Uterus (tissue), 4 donors: Measurements from ENCODE around the gene FXYD4. TPM values are rescaled to one million over a fixed set of nuclear protein-coding genes. Genes with fewer than 3 reads are reported as not detected.

Experiments used
- DNase-seq, 2 donors: peaks; one replicate each; pipeline ENCODE4 v3.0.0-alpha.2; 2019 to 2020
- H3K27ac ChIP-seq, 2 donors: fragments of 200-600 bp; sonication (generic); 1 replicate in 1 of 2; 2 replicates in 1 of 2; pipeline ENCODE4 v1.5.1; 2016 to 2018
- H3K27me3 ChIP-seq, 2 donors: fragments of 200-600 bp; sonication (generic); one replicate each; pipeline ENCODE4 v1.5.1; 2018 to 2019; ENCODE audit warnings: control low read depth in 1 of 2
- H3K36me3 ChIP-seq, 2 donors: fragments of 200-600 bp; sonication (generic); one replicate each; pipeline ENCODE4 v1.5.1; 2019; ENCODE audit warnings: control low read depth in 1 of 2
- H3K4me1 ChIP-seq, 2 donors: fragments of 200-600 bp; sonication (generic); one replicate each; pipeline ENCODE4 v1.5.1; 2018 to 2019; ENCODE audit warnings: control low read depth in 1 of 2
- H3K4me3 ChIP-seq, 2 donors: fragments of 200-600 bp; sonication (generic); 1 replicate in 1 of 2; 2 replicates in 1 of 2; pipeline ENCODE4 v1.5.1; 2018 to 2019; ENCODE audit warnings: mild to moderate bottlenecking in 1 of 2
- H3K9me3 ChIP-seq, 2 donors: fragments of 200-600 bp; sonication (generic); one replicate each; pipeline ENCODE4 v1.5.1; 2019; ENCODE audit warnings: control low read depth in 1 of 2
- CTCF ChIP-seq, 4 experiments: fragments of 200-600 bp in 2 of 4; fragments of 450-650 bp in 2 of 4; sonication (generic) in 2 of 4; IDR thresholded peaks; one replicate each; pipeline ENCODE4 v1.5.1; 2016 to 2019; ENCODE audit warnings: antibody characterized with exemption in 4 of 4, mild to moderate bottlenecking in 2 of 4, moderate library complexity in 1 of 4
- POLR2A ChIP-seq, 2 donors: fragments of 450-650 bp; IDR thresholded peaks; one replicate each; pipeline ENCODE4 v1.6.1; 2016; ENCODE audit warnings: antibody characterized with exemption in 2 of 2, mild to moderate bottlenecking in 1 of 2, moderate library complexity in 1 of 2
- intact Hi-C: fragments of 100-400 bp; cut with DNase I; formaldehyde crosslinking; loops from one replicate; pipeline ENCODE4 v1.15.1; 2023; ENCODE audit warnings: low total_unique reads
- total RNA-seq, 4 donors: library from RNA; depleted of rRNA in 3 of 4; stranded (reverse); fragments of >200 nt in 3 of 4; gene quantifications; one replicate each; pipeline versions ENCODE4 v1.1.0 to v1.2.4, GENCODE V29; 2014 to 2023
- donor health status: DM: yes; HTN: yes; CAD: no.

The FXYD4 gene
- total RNA-seq, 4 donors from 2014 or later, result not detected

- H3K27me3 ChIP-seq, result peaks cover 0 to 3% of the 10 kb centered on the region in 2 donors
- intact Hi-C loops, result no loop called here
- H3K4me1 ChIP-seq, result no peaks in the 10 kb centered on the region
- peak; percentile 65 to 72 (median 68) for TF ChIP-seq CTCF (IDR thresholded peaks at IDR 0.05)
- no peak for TF ChIP-seq POLR2A (IDR thresholded peaks at IDR 0.05)
- H3K4me3 ChIP-seq, result no peak overlapping the region
- DNase-seq, result peak; percentile 70 to 72
- no peaks in the 10 kb centered on the region for H3K36me3 ChIP-seq
- no peaks in the 10 kb centered on the region for H3K9me3 ChIP-seq
- H3K27ac ChIP-seq, result no peak overlapping the region
Measured at GRCh38 chr10:43348511-43349312, 22.7 kb upstream of the FXYD4 start.

- no peak for DNase-seq
- Histone ChIP-seq H3K27me3 (peaks cover 0 to 3% of the 10 kb centered on the region in 2 donors), H3K36me3 (no peaks in the 10 kb centered on the region), H3K9me3 (no peaks in the 10 kb centered on the region), H3K27ac (no peak overlapping the region), H3K4me3 (no peak overlapping the region), H3K4me1 (no peaks in the 10 kb centered on the region)
- TF ChIP-seq POLR2A (IDR thresholded peaks at IDR 0.05) (no peak), CTCF (IDR thresholded peaks at IDR 0.05) (no peak)
- intact Hi-C loops, result no loop called here
Measured at GRCh38 chr10:43350156-43350555, 21.3 kb upstream of the FXYD4 start.

GRCh38 chr10:43350686-43351085 is 20.8 kb upstream of the FXYD4 start:
- TF ChIP-seq CTCF (IDR thresholded peaks at IDR 0.05), result no peak
- TF ChIP-seq POLR2A (IDR thresholded peaks at IDR 0.05), result no peak
- DNase-seq, result no peak
- Histone ChIP-seq H3K27me3 (peaks cover 0 to 3% of the 10 kb centered on the region in 2 donors), H3K9me3 (no peaks in the 10 kb centered on the region), H3K36me3 (no peaks in the 10 kb centered on the region), H3K27ac (no peak overlapping the region), H3K4me1 (no peaks in the 10 kb centered on the region), H3K4me3 (no peak overlapping the region)
- intact Hi-C loops, result no loop called here

GRCh38 chr10:43351301-43351700 is 20.1 kb upstream of the FXYD4 start:
- Histone ChIP-seq H3K27me3 (peaks cover 0 to 3% of the 10 kb centered on the region in 2 donors), H3K4me3 (no peak overlapping the region), H3K4me1 (no peaks in the 10 kb centered on the region), H3K9me3 (no peaks in the 10 kb centered on the region), H3K27ac (no peak overlapping the region), H3K36me3 (no peaks in the 10 kb centered on the region)
- TF ChIP-seq CTCF (IDR thresholded peaks at IDR 0.05), result no peak
- DNase-seq, result no peak
- intact Hi-C loops, result no loop called here

GRCh38 chr10:43352951-43353350 is 18.5 kb upstream of the FXYD4 start:
- no peak for DNase-seq
- H3K27me3 ChIP-seq, result peaks cover 0 to 3% of the 10 kb centered on the region in 2 donors
- H3K4me1 ChIP-seq, result no peaks in the 10 kb centered on the region
- H3K36me3 ChIP-seq, result no peaks in the 10 kb centered on the region
- H3K4me3 ChIP-seq, result no peak overlapping the region
- intact Hi-C loops, result no loop called here
- H3K27ac ChIP-seq, result no peak overlapping the region
- no peak for TF ChIP-seq CTCF (IDR thresholded peaks at IDR 0.05)
- TF ChIP-seq POLR2A (IDR thresholded peaks at IDR 0.05), result no peak
- no peaks in the 10 kb centered on the region for H3K9me3 ChIP-seq
